HG02870 (cell line): ENCODE data around the gene FOXL2NB.

ENCODE experiments used
- ATAC-seq: cut with Tn5 transposase; IDR thresholded peaks from one replicate; pipeline ENCODE4 v1.9.1; 2021; ENCODE audit warnings: mild to moderate bottlenecking, moderate library complexity; ENCODE audit not compliant: unreplicated experiment

FOXL2NB gene

DNA sequence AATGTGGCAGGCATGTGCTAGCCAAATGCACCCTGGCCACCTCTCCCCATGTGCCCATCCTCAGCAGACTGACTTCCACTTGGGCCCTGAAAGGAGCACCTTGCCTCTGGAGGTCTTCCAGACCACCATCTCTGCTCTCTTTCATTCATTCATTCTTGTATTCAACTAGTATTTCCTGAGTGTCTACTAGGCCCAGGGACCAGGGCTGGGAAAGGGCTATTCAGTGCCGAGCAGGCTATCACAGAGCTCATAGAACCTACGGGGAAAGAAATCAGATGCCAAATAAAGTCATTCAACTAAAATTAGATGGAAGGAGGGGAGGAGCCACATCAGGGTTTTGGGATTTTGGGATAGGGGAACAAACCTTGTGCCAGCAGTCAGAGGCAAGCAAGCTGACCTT lies 40.2 kb downstream of the FOXL2NB start:
- ATAC-seq, result no peak

DNA sequence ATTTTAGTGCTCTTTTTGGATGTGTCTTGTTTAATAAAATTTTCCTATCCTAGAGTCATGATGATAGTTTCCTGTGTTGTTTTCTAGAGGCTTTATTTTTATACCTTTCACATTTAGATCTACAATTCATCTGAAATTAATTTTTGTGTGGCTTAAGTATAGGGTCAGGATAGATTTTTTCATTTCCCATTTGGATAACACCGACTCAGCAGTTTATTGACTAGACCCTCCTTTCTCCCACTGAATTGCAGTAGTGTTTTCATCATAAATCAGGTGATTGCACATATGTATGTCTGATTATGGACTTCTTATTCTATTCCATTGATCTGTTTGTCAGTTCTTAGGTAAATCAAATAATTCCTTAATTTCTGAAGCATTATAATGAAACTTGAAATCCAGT lies 48.7 kb downstream of the FOXL2NB start:
- no peak for ATAC-seq
